HG02610 (cell line): ENCODE data around the gene ZNF521.

Experiments
- ATAC-seq: cut with Tn5 transposase; IDR thresholded peaks from one replicate; pipeline ENCODE4 v1.9.1; 2021; ENCODE audit warnings: mild to moderate bottlenecking, moderate library complexity; ENCODE audit not compliant: unreplicated experiment

The ZNF521 gene

DNA sequence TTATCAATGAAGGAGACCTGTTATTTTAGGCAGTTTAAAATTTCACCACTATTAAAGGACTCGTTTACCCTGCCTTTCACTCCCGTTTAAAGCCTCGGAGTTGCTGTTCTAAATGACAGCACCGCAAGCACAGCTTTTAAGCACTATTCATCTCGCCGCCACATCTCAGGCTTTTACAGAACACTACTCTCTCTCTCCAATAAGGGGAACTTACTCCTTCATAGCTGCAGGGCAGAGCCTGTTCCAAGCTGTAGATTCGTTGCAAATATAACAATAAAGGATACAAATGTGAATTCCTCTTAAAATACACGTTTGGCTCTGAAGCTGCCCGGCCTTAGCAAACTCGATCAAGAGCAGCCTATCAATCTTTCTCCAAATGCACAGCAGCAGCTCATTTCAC, 271.8 kb downstream of the ZNF521 start:
- ATAC-seq: no peak

DNA sequence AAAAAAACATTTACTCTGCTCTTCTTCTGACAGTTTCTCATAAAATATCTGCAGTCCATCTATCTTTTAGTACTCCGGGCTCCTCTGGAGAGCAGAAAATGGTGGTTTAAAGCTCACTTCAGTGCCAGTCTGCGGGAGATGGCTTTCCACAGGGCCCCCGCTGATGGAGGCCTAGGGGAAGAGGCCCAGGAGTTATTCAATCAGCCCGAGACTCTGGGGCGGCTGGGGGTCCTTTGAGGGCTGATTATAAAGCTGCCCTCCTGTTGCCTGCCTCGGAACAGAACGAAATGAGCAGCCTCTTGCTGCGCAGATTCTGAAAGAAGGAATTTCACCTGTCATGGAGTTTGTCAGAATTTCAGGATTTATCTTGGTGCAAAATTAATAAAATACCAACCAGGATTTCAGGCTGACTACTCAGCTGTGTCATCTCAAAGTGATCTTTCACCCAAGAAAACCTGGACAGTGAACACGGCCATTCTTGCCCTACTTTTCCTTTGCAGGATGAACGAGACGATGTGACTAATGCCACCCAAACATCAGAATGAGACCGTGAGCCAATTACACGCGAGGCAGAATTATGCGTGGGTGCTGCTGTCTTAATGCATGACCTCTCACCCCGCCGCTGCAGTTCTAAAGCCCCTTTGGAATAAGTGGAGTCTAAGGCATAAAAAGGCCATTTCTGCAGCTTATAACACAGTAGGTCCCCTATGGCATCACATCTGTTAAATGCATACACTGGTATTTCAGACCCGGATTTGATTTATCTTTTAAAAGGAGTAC, 273.8 kb downstream of the ZNF521 start:
- ATAC-seq: no peak

DNA sequence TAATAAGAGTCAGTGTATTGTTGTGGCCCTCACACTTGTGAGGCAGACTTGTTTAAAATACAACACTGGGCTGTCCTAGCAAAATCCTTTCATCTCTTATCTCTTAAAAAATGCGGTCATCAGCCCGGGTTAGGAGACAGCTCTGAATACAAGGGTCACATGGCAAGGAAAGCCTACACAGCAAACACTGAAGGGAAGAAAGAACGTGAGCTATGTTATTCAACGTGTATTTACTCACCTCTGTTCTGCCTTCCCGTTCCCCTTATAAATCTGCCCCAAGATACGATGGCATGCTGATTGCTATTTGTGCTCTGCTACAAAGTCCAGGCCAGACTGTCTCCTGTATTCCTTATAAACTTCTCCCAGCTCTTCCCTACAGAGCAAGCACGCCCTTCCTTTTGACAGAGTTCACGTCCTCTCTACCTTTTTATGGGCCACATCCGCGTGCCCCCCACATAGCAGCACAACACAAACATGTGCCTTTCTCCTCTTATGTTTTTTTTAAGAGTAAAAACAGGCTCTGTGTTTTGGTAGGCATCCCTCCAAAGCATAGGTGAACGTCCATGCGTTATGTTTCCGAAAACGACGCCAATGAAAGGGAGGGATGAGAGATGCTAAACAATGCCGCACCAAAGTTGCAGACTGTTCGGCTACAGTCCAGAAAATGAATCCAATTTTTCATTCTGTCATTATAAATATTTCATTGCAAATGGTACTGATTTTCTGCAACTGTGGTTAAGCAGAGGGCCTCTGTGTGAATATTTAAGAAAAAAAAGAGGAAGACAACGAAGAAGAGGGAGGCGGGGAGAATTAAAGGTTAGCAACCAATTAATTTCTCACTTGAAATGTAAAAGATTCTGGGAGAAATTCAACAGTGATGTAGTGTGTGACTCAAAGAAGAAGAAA, 274.7 kb downstream of the ZNF521 start:
- ATAC-seq: no peak

DNA sequence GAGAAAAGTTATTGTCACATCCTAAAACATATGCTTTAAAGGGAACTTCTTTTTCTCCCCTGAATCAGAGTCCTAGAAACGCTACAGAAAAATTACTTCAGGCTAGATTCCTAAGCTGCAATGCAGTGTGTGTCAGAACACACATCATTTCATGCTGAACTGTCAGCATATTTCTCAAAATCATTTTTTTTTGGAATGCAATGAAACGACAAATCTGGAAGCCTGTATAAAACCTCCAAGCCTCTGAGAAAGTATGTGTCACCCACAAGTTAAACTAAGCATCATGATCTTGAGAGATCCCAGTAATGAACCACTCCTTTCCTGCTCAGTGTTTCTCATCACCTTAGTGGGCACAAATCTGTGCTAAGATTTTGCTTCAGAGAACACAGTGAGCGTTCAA, 276.2 kb downstream of the ZNF521 start:
- ATAC-seq: no peak

DNA sequence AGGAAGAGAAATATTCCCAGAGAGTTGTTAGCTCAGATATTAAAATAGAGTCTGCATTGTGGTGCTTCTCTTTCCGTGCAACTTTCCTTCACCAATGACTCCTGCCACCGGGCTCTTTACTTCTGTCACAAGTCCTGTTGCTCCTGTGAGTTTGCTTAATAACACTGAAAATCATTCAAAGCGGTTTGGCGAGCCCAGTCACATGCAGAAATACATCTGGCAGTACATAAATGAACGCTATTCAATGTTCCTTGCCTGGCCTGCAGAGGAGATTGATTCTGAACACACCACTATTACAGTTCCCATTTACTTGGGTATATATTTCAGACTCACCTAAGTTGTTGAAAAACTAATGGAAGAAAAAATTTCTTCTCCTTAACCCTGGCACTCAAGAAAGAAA, 276.6 kb downstream of the ZNF521 start:
- no peak for ATAC-seq

DNA sequence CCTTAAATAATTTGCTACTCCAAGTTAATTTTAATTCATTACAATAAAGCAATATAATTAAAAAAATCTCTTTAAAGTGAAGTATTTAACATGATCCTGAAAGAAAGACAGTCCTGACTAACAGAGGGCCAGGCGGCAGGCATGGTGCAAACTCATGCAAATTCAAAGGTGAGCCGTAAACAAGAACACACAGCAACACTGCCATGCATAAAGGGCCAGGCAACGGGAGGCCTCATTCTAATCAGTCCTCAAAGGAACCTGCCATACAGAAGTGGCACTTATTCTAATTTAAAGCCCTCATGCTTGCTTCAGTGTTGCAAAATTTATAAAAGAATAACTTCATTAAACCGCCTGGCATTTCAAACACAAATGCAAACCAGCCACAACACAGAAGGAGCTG, 277.0 kb downstream of the ZNF521 start:
- no peak for ATAC-seq

DNA sequence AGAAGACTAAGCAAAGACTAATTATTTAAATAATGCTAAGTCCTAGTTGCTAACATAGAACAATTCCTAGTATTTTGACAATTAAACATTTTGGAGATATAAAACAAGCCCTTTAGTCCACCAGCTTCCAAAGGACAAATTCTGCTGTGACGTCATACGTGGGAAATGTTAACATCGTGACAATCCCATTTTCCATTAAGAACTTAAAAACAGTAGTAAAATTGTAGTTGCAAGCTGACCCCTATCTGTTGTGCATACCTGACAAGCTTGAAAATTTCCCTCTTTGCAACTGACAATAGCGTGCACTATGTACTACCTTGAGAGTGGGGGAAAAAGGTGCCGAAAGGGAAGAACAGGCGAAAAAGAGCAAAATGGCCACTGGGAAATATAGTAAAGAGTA, 279.8 kb downstream of the ZNF521 start:
- ATAC-seq: no peak

DNA sequence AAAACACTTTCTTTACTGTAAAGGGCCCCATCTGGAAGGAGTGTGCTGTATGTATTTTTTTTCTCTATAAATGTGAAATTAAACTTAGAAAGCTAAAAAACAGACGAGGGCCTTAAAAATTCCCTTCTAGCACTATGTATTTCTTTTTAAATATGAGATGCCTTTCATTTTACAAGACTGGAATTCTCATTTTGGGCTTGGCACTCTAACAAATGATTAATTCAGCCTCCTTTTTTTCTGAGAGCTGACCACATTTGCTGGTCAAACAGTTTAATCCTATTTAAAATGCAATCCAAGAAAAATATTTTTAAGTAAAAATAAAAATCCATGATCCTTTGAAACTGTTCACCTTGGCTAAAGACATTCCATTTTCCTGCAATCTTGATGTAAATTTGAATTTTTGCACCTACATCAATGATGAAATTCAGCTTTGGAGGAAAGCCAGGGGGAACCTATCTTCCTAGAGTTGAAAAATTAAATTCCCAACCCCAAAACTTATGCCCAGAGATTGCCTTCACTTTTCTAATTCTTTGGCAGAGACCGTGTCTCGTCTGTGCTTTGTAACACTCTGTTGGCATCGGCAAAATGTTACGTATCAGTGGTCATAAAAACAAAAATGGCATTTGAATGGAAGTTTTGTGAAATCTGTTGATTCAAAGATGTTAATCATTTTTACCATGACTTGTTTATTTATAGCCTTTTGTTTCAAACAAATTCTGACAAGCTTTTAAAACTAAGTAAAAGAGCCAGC, 284.5 kb downstream of the ZNF521 start:
- no peak for ATAC-seq

DNA sequence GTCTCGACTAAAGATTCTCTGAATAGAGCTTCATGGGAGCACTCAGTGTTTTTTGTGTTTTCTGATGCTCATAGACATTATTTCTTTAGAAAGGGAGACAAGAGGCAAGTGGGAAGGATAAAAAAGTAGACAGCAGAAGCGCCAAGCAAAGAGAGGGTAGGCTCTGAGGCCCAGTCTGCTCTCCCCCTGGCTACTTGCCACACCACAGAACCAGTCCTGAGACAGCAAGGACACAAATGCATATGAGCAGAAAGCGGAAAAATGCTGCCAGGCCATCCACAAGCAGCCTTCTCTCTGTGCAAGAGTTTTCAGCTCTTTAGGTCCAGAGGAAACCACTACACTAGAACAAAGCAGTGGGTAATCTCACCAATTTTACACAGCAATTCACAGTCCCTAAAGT, 285.4 kb downstream of the ZNF521 start:
- ATAC-seq: no peak

DNA sequence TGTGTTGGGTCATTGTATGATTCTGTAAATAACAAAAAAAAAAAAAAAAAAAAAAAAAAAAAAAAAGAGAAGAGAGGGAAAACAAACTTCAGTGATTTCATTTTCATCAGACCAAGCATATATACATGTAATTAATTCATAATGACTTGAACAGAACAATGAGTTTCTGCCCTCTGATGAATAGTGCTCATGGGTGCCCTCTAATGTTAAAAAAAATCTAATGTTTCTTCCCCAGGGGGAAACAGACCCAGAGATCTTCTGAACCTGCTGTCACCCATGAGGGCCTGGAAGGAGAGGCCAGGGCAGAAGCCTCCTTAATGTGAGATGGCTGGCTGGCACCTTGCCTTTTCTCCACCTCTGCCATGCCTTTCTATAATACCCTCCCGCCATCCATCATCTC, 289.2 kb downstream of the ZNF521 start:
- ATAC-seq: no peak

DNA sequence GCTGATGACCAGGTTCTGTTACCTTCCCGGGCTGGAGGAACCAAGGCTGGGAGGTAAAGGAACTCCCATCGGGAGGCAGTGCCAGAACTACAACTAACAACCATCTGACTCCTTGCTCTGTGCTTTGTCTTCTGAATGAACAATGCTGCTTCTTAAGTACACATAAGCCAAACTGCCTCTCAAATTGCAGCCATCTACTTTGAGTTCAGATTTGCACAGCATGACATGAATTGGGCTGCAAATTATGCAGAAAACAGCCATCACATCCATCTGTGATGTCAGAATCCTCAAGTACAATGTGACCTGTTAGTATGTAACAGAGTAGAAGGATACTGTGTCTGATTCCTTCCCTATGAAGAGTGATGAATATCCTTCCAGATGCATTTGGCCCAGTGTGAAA, 290.6 kb downstream of the ZNF521 start:
- ATAC-seq: no peak

DNA sequence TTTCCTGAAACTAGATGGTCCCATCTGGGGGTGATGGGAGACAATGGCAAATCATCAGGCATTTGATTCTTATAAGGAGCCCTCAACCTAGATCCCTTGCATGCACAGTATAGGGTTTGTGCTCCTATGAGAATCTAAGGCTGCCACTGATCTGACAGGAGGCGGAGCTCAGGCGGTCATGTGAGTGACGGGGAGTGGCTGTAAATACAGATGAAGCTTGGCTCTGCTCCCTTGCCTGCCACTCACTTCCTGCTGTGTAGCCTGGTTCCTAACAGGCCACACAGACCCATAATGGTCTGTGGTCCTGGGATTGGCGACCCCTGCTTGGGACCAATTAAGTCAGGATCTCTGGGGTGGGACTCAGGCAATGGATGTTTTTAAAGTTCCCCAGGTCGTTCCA, 293.4 kb downstream of the ZNF521 start:
- ATAC-seq: no peak

DNA sequence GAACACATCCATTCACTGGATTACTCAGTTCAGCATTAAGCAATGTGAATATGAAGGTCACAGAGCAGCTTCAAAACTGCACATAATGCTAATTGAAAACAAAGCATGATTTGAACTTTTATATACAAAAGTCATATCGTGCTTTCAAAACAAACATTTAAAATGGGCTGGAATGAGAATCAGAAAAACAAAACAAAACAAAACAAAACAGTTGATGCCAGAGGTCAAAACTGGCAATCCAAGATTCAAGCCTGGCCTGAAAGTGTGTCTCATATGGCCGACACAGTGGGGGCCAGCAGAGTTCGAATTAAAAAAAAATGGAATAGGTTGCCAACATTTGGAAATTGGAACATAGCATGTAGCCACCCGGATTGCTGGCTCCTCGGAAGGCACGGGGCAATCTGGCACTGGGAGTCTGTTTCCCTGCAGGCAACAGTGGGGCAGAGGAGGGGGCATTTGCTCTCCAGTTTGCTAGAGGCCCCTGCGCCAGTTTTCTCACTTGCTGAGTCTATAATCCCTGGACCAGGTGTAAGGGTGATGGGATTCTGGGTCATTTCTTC, 294.4 kb downstream of the ZNF521 start:
- ATAC-seq: no peak

DNA sequence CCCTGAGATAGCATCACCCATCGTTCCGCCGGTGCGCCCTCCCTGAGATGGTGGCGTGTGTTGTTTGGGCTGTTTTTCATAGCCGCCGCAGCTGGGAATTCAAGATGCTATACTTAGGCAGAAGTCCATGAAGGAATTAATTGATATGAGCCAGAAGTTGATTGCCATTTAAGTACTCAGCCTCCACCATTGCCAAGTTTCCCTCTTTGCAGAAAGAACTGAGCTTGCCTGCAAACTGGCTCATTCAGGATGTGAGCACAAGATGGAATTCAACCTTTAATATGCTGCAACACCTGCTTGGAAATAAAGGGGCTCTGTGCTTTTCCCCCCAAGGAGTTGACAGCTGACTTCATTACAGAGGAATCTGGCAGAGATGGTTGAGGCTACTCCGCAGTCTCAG, 295.5 kb downstream of the ZNF521 start:
- no peak for ATAC-seq

DNA sequence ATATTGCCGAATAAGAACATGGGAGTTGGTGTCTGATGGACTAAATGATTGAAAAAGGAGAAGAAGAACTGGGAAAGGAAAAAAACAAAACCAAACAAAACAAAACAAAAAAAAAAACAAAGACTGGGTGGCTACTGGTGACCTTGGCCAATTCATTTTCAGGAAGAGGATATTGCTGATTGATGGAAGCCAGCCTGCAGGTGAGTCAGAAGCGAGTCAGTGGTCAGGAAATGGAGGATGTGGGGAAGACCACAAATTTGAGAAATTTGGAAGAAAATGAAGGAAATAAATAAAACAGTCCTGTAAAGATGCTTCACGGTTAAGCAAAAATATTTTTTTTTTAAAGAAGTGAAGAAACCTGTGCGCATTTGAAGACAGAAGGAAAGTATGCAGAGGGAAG, 296.9 kb downstream of the ZNF521 start:
- ATAC-seq: no peak

DNA sequence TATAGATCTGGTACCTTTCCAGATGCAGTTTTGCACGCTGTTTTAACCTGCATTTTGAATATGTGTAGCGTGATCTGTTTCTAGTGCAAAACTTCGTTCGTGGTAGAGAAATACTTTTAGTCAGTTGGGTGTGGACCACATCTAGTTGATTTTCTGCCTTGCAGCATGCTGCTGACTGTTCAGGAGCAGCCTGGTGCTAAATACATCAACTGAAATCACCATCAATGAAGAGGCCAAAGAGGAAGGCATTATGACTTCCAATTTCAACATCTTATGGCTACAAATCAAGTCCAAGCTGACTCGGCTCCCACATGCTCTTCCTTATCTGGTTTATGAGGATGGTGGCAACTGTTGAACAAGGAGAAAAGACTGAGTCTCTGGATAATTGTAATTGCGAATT, 298.5 kb downstream of the ZNF521 start:
- no peak for ATAC-seq

DNA sequence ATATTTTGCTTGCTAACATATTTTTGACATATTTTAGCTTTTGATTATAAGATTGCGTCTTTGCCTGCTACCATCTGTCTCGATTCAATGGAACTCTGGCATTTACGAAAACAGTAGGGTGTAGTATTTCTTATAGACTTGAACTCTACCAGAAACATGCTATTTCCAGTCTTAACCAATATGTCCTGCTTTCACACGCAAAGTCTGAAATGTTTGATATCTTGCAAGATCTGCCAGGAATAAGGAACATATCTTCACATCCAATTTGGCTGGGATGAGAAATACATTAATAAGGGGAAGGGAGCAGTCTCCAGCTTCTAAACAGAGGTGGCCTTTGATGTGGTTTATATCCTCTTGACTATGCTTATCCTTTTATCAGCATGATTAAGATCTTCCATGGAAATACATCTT, 299.4 kb downstream of the ZNF521 start:
- ATAC-seq: no peak

DNA sequence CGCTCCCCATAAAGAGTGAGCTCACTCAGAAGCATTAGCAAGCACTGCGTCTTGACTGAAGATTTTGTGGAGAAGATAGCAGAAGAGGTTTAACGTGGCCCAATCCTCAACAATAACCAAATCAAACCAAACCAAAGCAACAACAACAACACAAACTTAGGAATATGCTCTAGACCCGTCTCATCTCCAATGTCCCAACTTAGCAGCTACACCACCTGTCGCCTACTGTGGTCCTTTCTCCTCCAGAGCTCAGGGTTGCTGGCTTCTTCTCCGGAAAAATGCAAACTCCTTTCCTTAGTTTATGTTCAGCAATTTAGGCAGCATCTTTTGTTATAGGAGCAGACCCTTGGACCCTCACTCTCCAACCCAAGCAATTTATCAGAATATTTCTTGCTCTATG, 301.4 kb downstream of the ZNF521 start:
- no peak for ATAC-seq

DNA sequence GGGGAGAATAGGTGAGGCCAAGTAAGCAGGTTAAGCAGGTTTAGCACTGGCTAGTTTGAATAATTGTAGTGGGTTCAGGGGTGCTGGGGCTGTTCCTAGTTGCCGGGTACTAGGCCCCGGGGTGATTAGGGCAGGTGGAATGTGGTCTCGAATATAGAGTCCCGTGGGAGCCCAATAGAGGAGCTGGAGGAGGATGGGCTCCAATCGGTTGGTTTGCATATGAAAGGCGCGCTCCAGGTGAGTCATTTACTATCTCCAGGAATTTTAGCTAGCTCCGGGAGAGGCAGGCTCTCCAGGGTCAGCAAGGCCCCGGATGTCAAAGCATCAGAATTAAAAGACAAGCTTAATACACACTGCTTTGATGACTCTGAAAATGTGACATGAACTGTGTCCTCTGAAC, 304.0 kb downstream of the ZNF521 start:
- ATAC-seq: no peak

DNA sequence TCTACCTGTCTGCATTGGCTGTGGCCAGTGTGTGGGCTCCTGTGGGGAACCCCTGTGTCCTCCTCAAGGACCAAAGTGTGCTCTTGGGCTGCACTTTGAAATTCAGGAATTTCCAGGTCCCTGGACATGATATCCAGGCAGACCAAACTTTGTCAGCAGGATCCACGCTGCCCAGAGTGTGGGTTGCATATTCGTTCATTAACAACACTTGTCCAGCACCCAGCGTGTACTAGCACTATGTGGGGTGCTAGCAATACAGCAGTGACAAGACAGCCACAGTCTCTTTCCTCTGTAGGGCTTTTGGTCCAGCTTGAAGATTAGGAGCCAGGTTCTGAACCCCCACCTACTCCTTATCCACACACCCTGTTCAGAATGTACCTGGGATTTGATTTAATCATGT, 304.5 kb downstream of the ZNF521 start:
- no peak for ATAC-seq

DNA sequence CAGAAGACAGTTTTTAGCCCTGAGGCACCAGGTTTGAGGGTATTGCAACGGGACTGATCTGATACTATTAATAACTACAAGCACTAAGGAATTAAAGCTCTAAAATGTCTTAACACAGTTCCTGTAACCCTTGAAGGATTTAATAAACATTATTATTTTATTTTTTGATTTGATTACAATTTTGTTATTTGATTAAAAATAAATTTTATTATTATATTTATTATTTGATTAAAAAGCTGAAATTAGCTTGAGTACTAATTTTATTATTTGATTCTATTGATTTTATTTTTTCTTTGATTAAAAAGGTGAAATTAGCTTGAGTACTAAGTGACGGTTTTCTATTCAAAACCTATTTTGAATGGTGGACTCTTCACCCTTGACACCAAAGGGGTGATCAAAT, 307.3 kb downstream of the ZNF521 start:
- ATAC-seq: no peak
